Dermis microvascular lymphatic vessel endothelial cell (primary cell): ENCODE data around the gene SLX4. TPM values are rescaled to one million over a fixed set of nuclear protein-coding genes. Genes with fewer than 3 reads are reported as not detected.

Experiments used
- DNase-seq, 2 donors: peaks; one replicate each; pipeline versions ENCODE4 v3.0.0 to v3.0.0-alpha.2; 2010; ENCODE audit warnings: low read depth in 2 of 2
- total RNA-seq: library from RNA; depleted of rRNA; stranded (reverse); fragments of >200 nt; gene quantifications from 2 replicates; pipeline ENCODE4 v1.2.1, GENCODE V29; 2014

Gene SLX4
- total RNA-seq, 1 donor from 2014 or later = 1.9 TPM

DNA sequence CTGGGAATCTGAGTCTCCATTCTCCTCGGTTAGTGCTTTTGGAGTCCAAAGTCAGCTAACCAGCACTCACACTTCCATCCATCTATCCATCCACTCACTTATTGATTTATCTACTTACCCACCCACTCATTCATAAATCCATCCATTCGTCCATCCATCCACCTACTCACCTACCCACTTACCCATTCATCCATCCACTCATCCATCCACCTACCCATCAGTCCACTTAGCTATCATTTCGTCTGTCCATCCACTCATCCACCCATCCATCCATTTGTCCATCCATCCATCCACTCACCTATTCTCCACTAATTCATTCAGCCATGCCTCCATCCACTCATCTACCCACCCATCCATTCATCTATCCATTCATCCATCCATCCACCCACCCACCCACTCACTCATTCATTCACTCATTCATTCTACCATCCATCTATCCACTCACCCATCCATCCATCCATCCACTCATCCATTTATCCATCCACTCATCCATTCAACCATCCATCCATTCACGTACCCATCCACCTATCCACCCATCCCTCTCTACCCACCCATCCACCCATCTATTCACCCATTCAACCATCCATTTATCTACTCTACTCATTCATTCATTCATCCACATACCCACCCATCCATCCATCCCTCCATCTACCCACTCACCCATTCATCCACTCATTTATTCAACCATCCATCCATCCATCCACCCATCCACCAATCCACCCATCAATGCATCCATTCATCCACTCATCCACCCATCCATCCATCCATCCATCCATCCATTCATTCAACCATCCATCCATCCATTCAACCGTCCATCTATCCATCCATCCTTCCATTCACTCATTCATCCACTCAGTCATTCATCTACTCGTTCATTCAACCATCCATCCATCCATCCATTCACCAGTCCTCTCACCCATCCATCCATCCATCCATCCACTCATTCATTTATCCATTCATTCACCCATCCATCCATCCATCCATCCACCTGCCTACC, 60.3 kb downstream of the SLX4 start:
- DNase-seq = no peak

DNA sequence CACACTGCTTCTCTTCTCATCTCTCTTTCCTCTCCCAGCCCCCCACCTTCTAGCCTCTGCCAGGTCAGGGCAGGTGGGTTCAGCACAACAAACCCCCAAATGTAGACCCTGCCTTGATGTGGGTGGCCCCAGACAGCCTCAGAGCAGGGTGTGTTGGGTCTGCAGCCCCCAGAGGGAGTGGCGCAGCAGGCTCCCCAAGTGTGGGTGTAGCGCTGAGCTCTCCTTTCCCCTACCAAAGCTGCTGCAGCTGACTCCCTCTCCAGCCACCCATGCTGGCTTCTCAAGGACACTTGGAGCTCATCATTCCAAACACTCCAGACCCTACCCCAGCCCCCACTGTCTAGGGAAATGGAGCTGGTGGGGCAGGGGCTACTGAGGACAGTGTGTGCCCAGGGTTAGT, 61.5 kb downstream of the SLX4 start:
- no peak for DNase-seq

DNA sequence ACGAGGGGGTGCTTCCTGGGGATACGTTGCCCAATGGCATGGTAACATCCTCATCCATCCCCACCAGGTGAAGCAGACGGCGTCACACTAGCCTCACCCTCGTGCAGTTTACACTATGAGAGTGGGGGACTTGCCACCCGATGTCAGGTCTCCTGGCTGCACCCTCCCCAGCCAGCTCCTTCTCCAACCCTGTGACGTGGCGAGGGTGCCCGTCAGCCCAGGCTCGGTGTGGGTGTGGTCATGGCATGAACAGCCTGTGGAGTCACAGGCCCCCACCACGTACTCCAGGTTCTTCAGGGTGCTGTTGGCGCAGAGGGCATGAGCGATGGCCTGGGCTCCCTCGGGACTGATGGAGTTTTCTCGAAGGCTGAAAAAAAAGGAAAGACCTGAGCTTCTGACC, 62.5 kb downstream of the SLX4 start:
- no peak for DNase-seq

DNA sequence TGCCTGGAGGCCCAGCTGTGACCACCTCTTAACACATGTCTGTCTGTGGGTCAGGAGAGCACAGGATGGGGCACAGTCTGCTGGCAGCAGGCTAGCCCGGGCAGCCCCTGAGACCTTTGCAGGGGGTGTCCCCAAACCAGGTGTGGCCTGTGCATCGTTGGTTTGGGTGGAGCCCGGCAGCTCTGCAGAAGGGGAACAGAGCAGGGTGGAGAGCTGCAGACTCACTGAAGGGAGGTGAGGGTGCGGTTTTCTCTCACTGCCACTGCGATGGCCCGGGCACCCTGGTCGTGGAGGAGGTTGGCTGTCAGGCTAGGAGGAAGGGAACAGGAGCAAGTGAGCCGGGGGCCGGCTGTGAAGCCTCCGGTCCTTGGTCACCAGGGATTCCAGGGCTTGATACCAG, 63.0 kb downstream of the SLX4 start:
- DNase-seq = no peak

DNA sequence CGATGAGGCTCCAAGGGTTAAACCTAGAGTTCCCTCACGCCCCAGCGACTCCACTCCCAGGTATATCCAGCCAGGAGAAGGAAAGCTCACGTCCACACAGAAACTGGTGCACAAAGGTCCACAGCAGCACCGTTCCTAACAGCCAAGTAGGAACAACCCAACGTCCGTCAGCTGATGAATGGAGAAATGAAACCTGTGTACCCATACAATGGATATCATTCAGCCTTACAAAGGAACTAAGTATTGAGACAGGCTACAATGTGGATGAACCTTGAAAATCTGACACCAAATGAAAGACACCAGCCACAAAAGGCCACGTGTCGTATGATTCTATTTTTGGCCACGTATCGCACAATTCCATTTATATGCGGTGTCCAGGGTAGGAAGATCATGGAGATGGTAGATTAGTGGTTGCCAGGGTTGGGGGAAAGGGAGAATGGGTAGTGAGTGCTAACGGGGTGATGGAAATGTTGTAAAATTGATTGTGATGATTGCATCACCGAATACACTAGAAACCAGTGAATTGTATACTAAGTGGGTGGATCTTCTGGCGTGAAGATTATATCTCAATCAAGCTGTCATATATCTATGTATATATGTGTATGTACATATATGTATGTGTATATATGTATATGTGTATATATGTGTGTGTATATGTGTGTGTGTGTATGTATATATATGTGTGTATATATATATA, 64.3 kb downstream of the SLX4 start:
- DNase-seq = no peak

DNA sequence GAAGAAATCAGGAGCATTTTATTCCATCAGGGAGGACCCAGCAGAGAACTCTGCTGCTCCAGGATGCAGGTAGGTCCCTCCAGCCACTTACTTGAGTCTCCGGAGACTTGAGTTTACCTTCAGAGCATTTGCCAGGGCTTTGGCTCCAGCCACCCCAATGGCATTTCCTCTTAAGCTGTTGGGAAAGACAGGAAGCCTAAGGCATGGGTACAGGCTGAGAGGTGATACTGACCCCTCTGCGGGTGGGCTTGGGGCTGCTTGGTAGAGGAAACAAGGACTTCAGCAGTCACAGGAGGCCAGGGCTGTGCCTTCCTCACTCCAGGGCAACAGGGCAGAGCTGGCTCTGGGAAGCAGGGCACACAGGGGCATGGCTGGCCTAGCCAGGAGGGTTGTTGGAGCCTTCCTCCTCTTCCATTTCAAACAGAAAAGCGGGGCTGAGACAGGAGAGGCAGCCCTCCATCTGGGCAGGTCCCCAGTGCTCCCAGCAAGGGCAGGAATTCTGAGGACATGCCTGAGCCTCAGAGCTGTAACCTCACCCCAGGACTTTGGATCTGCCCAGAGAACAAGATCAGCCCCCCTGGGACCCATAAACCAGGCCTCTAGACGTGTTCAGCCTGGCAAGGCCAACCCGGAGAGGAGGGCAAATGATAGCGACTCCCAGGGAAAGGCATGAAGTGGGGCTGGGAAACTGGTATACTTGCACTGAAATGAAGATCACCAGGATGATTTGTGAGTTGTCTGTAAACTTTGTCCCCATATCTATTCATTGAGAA, 68.6 kb downstream of the SLX4 start:
- DNase-seq = no peak

DNA sequence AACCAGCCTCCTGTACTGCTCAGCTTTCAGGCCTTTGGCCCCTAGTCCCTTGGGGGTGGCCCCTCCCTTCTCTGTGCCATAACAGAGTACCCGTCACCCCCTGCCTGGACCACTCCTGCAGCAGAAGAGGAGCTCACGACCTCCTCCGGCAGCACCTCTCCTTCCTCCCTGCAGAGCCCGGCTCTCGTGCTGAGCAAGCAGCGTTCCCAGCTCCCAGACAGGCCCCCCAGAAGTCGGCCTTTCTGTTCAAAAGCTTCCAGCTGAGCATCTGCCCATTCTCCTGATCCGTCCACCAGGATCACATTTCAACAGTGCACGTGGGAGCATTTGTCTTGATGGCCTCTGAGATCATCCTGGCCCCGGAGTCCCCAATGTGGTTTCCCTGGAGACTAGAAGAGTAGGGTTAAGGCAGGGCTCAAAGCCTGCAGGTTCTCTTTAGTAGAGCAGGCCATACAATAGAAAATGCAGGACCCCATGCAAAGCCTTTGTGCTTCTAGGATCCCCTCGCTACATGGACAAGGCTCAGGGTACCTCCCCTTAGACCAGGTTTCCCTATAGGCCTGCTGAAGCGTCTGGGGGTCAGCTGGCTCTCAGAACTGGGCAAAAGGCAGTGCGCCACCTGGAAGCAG, 69.8 kb downstream of the SLX4 start:
- no peak for DNase-seq

DNA sequence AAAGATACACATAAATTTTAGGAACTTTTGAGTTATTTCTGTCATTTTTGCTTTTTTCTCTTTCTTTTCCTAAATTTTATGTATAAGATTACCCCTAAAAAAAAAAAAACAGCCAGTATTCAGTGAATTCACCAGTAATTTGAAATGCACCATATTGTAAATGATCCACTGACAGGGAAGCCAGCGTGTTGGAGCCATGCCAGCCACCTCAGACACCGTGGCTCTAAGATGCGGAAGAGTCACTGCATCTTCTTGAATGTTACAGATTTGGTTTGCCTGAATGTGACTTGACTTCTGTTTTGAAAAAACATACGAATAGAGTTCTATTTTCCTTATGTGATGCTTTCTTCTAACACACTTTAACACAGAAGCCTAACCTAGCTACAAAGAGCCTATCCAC, 73.2 kb downstream of the SLX4 start:
- DNase-seq = no peak

DNA sequence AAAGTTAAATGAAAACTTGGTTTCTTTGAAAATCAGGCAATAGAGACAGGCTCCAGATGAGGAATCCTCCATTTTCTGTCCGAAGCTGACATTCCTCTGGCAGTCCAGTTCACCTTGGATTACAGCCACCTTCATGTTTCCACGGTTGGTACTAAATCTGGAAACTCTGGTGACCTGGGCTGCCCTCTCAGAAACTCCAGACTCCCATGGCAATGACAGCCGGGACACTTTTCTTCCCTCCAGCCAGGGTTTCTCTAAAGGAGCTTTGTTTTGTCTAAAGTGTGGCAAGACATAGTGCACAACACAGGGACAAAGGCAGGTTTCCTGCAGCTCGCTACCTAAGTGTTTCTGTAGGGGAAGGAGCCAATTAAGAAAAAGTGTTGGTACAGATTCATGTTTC, 74.6 kb downstream of the SLX4 start:
- no peak for DNase-seq

DNA sequence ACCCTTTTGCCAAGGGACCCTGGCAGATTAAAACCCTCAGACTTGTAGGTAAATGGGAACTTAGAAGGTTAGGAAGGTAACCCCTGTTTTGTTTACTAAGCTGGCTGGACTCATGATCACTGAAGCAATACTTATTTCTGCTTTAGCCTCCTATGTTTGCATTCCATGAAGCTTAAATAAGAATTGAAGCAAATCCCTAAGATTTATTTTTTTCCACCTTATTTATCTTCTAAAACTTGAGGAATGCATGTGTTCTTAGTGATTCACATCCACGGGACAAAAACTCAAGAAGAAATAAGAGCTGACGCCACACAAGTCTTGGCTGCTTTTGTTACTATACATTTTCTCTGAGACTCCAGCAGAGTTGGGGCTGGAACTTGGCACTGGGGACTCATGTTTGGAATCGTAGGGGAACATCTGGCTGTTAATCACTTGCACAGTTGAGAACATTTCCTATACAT, 75.1 kb downstream of the SLX4 start:
- no peak for DNase-seq

DNA sequence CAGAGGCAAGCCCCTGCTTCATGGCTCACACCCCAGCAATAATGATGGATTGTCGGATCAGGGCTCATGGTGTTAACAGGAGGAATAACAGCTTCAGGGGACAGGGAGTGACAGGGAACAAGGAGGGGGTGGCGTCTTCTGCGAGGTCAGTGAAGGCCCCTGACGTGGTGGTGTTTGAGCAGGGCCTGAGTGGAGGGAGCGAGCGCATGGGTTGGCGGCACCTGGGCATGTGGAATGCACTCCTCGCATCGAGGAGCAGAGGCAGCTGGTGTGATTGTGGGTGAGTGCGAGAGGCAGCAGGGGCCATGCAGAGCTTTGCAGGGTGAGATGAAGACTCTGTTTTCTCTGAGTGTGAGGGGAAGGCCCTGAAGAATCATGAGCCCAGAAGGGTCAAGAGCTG, 77.3 kb downstream of the SLX4 start:
- DNase-seq = no peak

DNA sequence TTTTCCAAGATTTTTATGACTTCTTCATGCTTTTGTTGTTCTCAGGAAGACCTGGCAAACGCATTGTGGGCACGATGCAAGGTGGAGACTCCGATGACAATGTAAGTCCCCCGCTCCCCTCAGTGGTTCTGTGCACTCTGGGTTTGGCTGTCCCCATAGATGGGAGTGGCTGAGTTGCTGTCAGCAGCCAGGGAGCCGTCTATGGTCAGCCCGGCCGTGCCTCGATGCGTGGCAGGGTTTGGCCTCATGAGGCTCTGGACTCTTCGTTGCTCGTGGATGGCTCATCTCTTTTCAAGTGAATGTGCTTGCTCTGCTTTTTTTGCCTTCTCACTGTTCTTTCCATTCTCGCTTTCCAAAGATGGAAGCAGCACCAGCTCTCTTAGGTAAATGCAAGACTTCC, 78.7 kb downstream of the SLX4 start:
- DNase-seq = no peak

Other genes starting within 250 kb of the SLX4 start
- gene ZSCAN32, start 210.6 kb downstream of the SLX4 start, total RNA-seq = 7.4 and 10.9 TPM in 2 replicates
- 5.0 and 7.1 TPM in 2 replicates for gene ZNF174, start 210.4 kb downstream of the SLX4 start, total RNA-seq
- 1.5 and 2.5 TPM in 2 replicates for gene ZNF597, start 168.1 kb downstream of the SLX4 start, total RNA-seq
- gene NAA60, start 167.9 kb downstream of the SLX4 start, total RNA-seq = 6.8 and 15.4 TPM in 2 replicates
- gene C16orf90, start 116.1 kb downstream of the SLX4 start, total RNA-seq = not detected in 2 replicates
- 6.4 and 7.6 TPM in 2 replicates for gene CLUAP1, start 110.6 kb downstream of the SLX4 start, total RNA-seq
- gene NLRC3, start 34.2 kb downstream of the SLX4 start, total RNA-seq = 5.1 and 5.4 TPM in 2 replicates
- gene DNASE1, start 43.1 kb upstream of the SLX4 start, total RNA-seq = 10.0 and 14.3 TPM in 2 replicates
- gene TRAP1, start 105.9 kb upstream of the SLX4 start, total RNA-seq = 51.0 and 104 TPM in 2 replicates